HepG2 (cell line): ENCODE results near the gene TMED6. TPM values are rescaled to one million over a fixed set of nuclear protein-coding genes. Genes with fewer than 3 reads are reported as not detected.

ENCODE experiments used
- ADNP ChIP-seq: sonication (generic); formaldehyde crosslinking; IDR thresholded peaks from 2 replicates; pipeline ENCODE4 v1.4.0; 2020; ENCODE audit warnings: missing genetic modification reagents
- IKZF4 ChIP-seq: sonication (generic); formaldehyde crosslinking; IDR thresholded peaks from 2 replicates; pipeline ENCODE4 v1.5.1; 2020; ENCODE audit warnings: borderline replicate concordance, mild to moderate bottlenecking, low read depth, missing genetic modification reagents; ENCODE audit errors: not compliant biosample characterization
- KAT7 ChIP-seq: IDR thresholded peaks from 2 replicates; pipeline ENCODE4 v1.6.1; 2018; ENCODE audit warnings: borderline replicate concordance, missing compliant biosample characterization
- MAFF ChIP-seq: IDR thresholded peaks from 2 replicates; pipeline ENCODE4 v1.6.1; 2011; ENCODE audit warnings: low read depth, low read length, improper control_type of control experiment
- NR2C2 ChIP-seq: sonication (generic); formaldehyde crosslinking; IDR thresholded peaks from 2 replicates; pipeline ENCODE4 v1.4.0; 2020; ENCODE audit warnings: missing genetic modification reagents, mild to moderate bottlenecking, moderate library complexity, borderline replicate concordance
- PTBP1 ChIP-seq: fragments of 200-400 bp; formaldehyde crosslinking; IDR thresholded peaks from 2 replicates; pipeline ENCODE4 v1.6.1; 2018; ENCODE audit warnings: low read length, low read depth; ENCODE audit not compliant: poor library complexity, severe bottlenecking
- SP4 ChIP-seq: sonication (generic); formaldehyde crosslinking; IDR thresholded peaks from 2 replicates; pipeline ENCODE4 v1.8.1; 2023; ENCODE audit warnings: mild to moderate bottlenecking, missing genetic modification reagents
- ZNF224 ChIP-seq: sonication (generic); formaldehyde crosslinking; IDR thresholded peaks from 2 replicates; pipeline ENCODE4 v1.5.0; 2020; ENCODE audit warnings: mild to moderate bottlenecking, missing genetic modification reagents
- ZNF33A ChIP-seq: sonication (generic); formaldehyde crosslinking; IDR thresholded peaks from 2 replicates; pipeline ENCODE4 v1.5.1; 2020; ENCODE audit warnings: missing genetic modification reagents, mild to moderate bottlenecking, moderate library complexity, borderline replicate concordance
- polyA plus RNA-seq, 8 experiments: library from polyadenylated mRNA; depleted of rRNA in 3 of 8; stranded (reverse) in 7 of 8; unstranded in 1 of 8; fragments of >200 nt; fragmentation: Illumina TruSeq in 4 of 8; extraction: Trizol in 4 of 8; gene quantifications; 2 replicates each; pipeline versions ENCODE4 v1.2.1 to v1.2.3, GENCODE V29; 2011 to 2016; ENCODE audit warnings: low read depth in 4 of 8, missing spikeins in 1 of 8, mixed read lengths in 1 of 8; ENCODE audit not compliant: insufficient read depth in 1 of 8
- total RNA-seq, 5 experiments: library from RNA; depleted of rRNA; stranded (reverse); fragments of >200 nt; fragmentation: Illumina TruSeq; extraction: Trizol; gene quantifications; 2 replicates each; pipeline ENCODE4 v1.2.3, GENCODE V29; 2016; ENCODE audit warnings: low read depth in 1 of 5
- TF ChIP-seq, protein P1 (sequence below): sonication (generic); formaldehyde crosslinking; IDR thresholded peaks from 2 replicates; pipeline ENCODE4 v1.8.1; 2023; ENCODE audit warnings: mild to moderate bottlenecking, inconsistent platforms, moderate library complexity, missing genetic modification reagents, borderline replicate concordance
- TF ChIP-seq, protein P2 (sequence below): sonication (generic); formaldehyde crosslinking; IDR thresholded peaks from 2 replicates; pipeline ENCODE4 v1.4.0; 2020; ENCODE audit warnings: missing genetic modification reagents; ENCODE audit errors: not compliant biosample characterization
- TF ChIP-seq, protein P3 (sequence below): sonication (generic); formaldehyde crosslinking; IDR thresholded peaks from 2 replicates; pipeline ENCODE4 v1.5.1; 2020; ENCODE audit warnings: missing genetic modification reagents, mild to moderate bottlenecking, borderline replicate concordance
- TF ChIP-seq, protein P4 (sequence below): sonication (generic); formaldehyde crosslinking; IDR thresholded peaks from 2 replicates; pipeline ENCODE4 v1.4.0; 2020; ENCODE audit warnings: missing genetic modification reagents
- TF ChIP-seq, protein P5 (sequence below): sonication (generic); formaldehyde crosslinking; IDR thresholded peaks from 2 replicates; pipeline ENCODE4 v1.4.0; 2020; ENCODE audit warnings: mild to moderate bottlenecking, missing genetic modification reagents

TMED6 gene
- total and polyA plus RNA-seq, 2 of the 13 experiments (the other 11 are each of a cell fraction or from before 2014, with no cell fraction given): 9.8 to 14.4 TPM

DNA sequence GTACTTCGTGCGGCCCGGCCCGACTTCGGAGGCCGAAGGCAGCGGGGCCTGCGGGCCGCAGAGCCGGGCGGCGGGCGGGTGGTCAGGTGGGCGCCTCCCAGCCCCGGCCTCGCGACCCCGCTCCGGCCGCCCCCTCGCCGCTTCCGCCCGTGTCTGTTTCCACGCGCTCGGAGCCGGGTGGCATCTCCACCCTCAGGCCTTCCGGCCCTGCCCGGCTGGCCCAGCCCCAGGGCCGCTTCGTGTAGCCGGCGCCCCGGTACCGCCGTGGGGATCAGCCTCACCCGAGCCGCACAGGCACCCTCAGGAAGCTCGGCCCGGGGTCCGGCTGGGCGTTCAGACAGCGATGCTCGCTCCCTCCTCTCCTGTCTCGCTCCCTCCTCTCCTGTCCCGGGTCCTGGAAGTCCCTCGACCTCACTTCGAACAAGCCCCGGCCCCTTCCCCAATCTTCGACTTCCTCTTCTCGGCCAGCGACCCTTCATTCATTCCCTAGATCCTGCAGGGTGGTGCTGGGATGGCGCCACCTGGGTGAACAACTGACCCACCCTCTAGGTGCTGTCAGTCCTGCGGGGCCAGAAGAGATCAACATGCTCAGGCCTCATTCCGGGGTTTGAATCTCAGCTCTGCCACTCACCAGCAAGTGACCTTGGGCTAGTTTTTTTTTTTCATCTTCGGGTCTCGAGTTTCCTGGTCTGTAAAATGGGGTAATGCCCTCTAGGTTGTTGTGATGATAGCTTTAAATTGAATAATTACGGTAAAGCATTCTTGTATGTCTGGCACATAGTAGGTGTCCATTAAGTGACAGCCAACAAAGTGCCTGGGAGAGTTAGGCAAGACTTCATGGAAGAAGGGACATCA, 39.8 kb downstream of the TMED6 start (continued):
- TF ChIP-seq, protein P1, sequence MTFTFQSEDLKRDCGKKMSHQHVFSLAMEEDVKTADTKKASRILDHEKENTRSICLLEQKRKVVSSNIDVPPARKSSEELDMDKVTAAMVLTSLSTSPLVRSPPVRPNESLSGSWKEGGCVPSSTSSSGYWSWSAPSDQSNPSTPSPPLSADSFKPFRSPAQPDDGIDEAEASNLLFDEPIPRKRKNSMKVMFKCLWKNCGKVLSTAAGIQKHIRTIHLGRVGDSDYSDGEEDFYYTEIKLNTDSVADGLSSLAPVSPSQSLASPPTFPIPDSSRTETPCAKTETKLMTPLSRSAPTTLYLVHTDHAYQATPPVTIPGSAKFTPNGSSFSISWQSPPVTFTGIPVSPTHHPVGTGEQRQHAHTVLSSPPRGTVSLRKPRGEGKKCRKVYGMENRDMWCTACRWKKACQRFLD (CRISPR knock-in tag): peak; percentile 55
- TF ChIP-seq SP4 (CRISPR knock-in tag) (peak; percentile 60; the same call in 1 of the 2 replicates), IKZF4 (CRISPR knock-in tag) (no peak), MAFF (no peak), ZNF224 (CRISPR knock-in tag) (peak; percentile 33; the same call in 1 of the 2 replicates), PTBP1 (no peak), ZNF33A (no peak), ADNP (CRISPR knock-in tag) (peak; percentile 73; the same call in 1 of the 2 replicates), NR2C2 (CRISPR knock-in tag) (0 out of 2 replicates have a peak, but pooled peaks have one; percentile 41), KAT7 (CRISPR knock-in tag) (peak; percentile 26; the same call in 1 of the 2 replicates)
- TF ChIP-seq, protein P2, sequence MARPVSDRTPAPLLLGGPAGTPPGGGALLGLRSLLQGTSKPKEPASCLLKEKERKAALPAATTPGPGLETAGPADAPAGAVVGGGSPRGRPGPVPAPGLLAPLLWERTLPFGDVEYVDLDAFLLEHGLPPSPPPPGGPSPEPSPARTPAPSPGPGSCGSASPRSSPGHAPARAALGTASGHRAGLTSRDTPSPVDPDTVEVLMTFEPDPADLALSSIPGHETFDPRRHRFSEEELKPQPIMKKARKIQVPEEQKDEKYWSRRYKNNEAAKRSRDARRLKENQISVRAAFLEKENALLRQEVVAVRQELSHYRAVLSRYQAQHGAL (CRISPR knock-in tag): peak; percentile 79
- TF ChIP-seq, protein P3, sequence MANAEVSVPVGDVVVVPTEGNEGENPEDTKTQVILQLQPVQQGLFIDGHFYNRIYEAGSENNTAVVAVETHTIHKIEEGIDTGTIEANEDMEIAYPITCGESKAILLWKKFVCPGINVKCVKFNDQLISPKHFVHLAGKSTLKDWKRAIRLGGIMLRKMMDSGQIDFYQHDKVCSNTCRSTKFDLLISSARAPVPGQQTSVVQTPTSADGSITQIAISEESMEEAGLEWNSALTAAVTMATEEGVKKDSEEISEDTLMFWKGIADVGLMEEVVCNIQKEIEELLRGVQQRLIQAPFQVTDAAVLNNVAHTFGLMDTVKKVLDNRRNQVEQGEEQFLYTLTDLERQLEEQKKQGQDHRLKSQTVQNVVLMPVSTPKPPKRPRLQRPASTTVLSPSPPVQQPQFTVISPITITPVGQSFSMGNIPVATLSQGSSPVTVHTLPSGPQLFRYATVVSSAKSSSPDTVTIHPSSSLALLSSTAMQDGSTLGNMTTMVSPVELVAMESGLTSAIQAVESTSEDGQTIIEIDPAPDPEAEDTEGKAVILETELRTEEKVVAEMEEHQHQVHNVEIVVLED (CRISPR knock-in tag): peak; percentile 12; the same call in 1 of the 2 replicates
- TF ChIP-seq, protein P4, sequence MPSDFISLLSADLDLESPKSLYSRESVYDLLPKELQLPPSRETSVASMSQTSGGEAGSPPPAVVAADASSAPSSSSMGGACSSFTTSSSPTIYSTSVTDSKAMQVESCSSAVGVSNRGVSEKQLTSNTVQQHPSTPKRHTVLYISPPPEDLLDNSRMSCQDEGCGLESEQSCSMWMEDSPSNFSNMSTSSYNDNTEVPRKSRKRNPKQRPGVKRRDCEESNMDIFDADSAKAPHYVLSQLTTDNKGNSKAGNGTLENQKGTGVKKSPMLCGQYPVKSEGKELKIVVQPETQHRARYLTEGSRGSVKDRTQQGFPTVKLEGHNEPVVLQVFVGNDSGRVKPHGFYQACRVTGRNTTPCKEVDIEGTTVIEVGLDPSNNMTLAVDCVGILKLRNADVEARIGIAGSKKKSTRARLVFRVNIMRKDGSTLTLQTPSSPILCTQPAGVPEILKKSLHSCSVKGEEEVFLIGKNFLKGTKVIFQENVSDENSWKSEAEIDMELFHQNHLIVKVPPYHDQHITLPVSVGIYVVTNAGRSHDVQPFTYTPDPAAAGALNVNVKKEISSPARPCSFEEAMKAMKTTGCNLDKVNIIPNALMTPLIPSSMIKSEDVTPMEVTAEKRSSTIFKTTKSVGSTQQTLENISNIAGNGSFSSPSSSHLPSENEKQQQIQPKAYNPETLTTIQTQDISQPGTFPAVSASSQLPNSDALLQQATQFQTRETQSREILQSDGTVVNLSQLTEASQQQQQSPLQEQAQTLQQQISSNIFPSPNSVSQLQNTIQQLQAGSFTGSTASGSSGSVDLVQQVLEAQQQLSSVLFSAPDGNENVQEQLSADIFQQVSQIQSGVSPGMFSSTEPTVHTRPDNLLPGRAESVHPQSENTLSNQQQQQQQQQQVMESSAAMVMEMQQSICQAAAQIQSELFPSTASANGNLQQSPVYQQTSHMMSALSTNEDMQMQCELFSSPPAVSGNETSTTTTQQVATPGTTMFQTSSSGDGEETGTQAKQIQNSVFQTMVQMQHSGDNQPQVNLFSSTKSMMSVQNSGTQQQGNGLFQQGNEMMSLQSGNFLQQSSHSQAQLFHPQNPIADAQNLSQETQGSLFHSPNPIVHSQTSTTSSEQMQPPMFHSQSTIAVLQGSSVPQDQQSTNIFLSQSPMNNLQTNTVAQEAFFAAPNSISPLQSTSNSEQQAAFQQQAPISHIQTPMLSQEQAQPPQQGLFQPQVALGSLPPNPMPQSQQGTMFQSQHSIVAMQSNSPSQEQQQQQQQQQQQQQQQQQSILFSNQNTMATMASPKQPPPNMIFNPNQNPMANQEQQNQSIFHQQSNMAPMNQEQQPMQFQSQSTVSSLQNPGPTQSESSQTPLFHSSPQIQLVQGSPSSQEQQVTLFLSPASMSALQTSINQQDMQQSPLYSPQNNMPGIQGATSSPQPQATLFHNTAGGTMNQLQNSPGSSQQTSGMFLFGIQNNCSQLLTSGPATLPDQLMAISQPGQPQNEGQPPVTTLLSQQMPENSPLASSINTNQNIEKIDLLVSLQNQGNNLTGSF: peak; percentile 43; the same call in 1 of the 2 replicates
- TF ChIP-seq, protein P5, sequence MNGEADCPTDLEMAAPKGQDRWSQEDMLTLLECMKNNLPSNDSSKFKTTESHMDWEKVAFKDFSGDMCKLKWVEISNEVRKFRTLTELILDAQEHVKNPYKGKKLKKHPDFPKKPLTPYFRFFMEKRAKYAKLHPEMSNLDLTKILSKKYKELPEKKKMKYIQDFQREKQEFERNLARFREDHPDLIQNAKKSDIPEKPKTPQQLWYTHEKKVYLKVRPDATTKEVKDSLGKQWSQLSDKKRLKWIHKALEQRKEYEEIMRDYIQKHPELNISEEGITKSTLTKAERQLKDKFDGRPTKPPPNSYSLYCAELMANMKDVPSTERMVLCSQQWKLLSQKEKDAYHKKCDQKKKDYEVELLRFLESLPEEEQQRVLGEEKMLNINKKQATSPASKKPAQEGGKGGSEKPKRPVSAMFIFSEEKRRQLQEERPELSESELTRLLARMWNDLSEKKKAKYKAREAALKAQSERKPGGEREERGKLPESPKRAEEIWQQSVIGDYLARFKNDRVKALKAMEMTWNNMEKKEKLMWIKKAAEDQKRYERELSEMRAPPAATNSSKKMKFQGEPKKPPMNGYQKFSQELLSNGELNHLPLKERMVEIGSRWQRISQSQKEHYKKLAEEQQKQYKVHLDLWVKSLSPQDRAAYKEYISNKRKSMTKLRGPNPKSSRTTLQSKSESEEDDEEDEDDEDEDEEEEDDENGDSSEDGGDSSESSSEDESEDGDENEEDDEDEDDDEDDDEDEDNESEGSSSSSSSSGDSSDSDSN (CRISPR knock-in tag): peak; percentile 78; the same call in 1 of the 2 replicates
